Astrocyte (in vitro differentiated cells and primary cell): ENCODE data around the gene CCL23. TPM values are rescaled to one million over a fixed set of nuclear protein-coding genes. Genes with fewer than 3 reads are reported as not detected.

ENCODE experiments used
- DNase-seq: peaks from one replicate; pipeline ENCODE4 v3.0.0-alpha.2; 2010; ENCODE audit warnings: low read depth
- FAIRE-seq: peaks from 2 replicates; lab custom pipeline; 2011; peaks lifted over from hg19 to GRCh38; lab: Jason Lieb, UNC
- H2AFZ ChIP-seq: 2 replicates; pipeline ENCODE4 v1.6.0; 2012; ENCODE audit warnings: low read depth, low read length, inconsistent platforms
- H3K27ac ChIP-seq: 2 replicates; pipeline ENCODE4 v1.5.1; 2011; ENCODE audit warnings: low read depth, low read length, inconsistent platforms
- H3K27me3 ChIP-seq: 2 replicates; pipeline ENCODE4 v1.6.0; 2011; ENCODE audit warnings: low read length, inconsistent platforms; ENCODE audit not compliant: insufficient read depth
- H3K36me3 ChIP-seq: 2 replicates; pipeline ENCODE4 v1.5.1; 2011; ENCODE audit warnings: low read length, inconsistent platforms; ENCODE audit not compliant: insufficient read depth
- H3K4me1 ChIP-seq: 2 replicates; pipeline ENCODE4 v1.5.1; 2011; ENCODE audit warnings: low read length, inconsistent platforms; ENCODE audit not compliant: insufficient read depth
- H3K4me2 ChIP-seq: 2 replicates; pipeline ENCODE4 v1.6.0; 2012; ENCODE audit warnings: low read length, inconsistent platforms
- H3K4me3 ChIP-seq: 2 replicates; pipeline ENCODE4 v1.5.1; 2011; ENCODE audit warnings: low read depth, mild to moderate bottlenecking, low read length, inconsistent platforms; ENCODE audit not compliant: insufficient read depth
- H3K79me2 ChIP-seq: 2 replicates; pipeline ENCODE4 v1.6.0; 2012; ENCODE audit warnings: mild to moderate bottlenecking, low read length, inconsistent platforms; ENCODE audit not compliant: insufficient read depth
- H3K9ac ChIP-seq: 2 replicates; pipeline ENCODE4 v1.6.0; 2012; ENCODE audit warnings: mild to moderate bottlenecking, low read length, inconsistent platforms
- H3K9me3 ChIP-seq: 2 replicates; pipeline ENCODE4 v1.5.1; 2012; ENCODE audit warnings: low read depth, mild to moderate bottlenecking, low read length, inconsistent platforms; ENCODE audit not compliant: insufficient read depth
- H4K20me1 ChIP-seq: 2 replicates; pipeline ENCODE4 v1.6.0; 2012; ENCODE audit warnings: low read length, inconsistent platforms; ENCODE audit not compliant: insufficient read depth
- H3K27ac Mint-ChIP-seq: one replicate; pipeline ENCODE4 v1.8.0; 2021; ENCODE audit warnings: mild to moderate bottlenecking, mixed read lengths; ENCODE audit not compliant: unreplicated experiment
- H3K27me3 Mint-ChIP-seq: one replicate; pipeline ENCODE4 v1.8.0; 2021; ENCODE audit warnings: low read depth, mixed read lengths; ENCODE audit not compliant: unreplicated experiment
- H3K36me3 Mint-ChIP-seq: one replicate; pipeline ENCODE4 v1.8.0; 2021; ENCODE audit warnings: low read depth, mixed read lengths; ENCODE audit not compliant: unreplicated experiment
- H3K4me1 Mint-ChIP-seq: one replicate; pipeline ENCODE4 v1.8.0; 2021; ENCODE audit warnings: low read depth, mixed read lengths; ENCODE audit not compliant: unreplicated experiment
- H3K4me3 Mint-ChIP-seq: one replicate; pipeline ENCODE4 v1.8.0; 2021; ENCODE audit warnings: mild to moderate bottlenecking, moderate library complexity, mixed read lengths; ENCODE audit not compliant: unreplicated experiment
- H3K9me3 Mint-ChIP-seq: one replicate; pipeline ENCODE4 v1.8.0; 2021; ENCODE audit warnings: mild to moderate bottlenecking, mixed read lengths; ENCODE audit not compliant: unreplicated experiment
- EZH2 ChIP-seq: IDR thresholded peaks from 2 replicates; pipeline ENCODE4 v1.6.1; 2012; ENCODE audit warnings: mild to moderate bottlenecking, low read length, inconsistent platforms; ENCODE audit not compliant: insufficient read depth
- total RNA-seq: library from RNA; stranded (reverse); gene quantifications from 2 replicates; pipeline ENCODE4 v1.2.1, GENCODE V29; 2021
- TF ChIP-seq, protein P1 (sequence below): IDR thresholded peaks from 2 replicates; pipeline ENCODE4 v1.5.1; 2011; ENCODE audit warnings: low read depth, mild to moderate bottlenecking, inconsistent platforms, low read length, moderate library complexity; ENCODE audit not compliant: insufficient read depth

The CCL23 gene
- total RNA-seq, 1 donor from 2014 or later: not detected

DNA sequence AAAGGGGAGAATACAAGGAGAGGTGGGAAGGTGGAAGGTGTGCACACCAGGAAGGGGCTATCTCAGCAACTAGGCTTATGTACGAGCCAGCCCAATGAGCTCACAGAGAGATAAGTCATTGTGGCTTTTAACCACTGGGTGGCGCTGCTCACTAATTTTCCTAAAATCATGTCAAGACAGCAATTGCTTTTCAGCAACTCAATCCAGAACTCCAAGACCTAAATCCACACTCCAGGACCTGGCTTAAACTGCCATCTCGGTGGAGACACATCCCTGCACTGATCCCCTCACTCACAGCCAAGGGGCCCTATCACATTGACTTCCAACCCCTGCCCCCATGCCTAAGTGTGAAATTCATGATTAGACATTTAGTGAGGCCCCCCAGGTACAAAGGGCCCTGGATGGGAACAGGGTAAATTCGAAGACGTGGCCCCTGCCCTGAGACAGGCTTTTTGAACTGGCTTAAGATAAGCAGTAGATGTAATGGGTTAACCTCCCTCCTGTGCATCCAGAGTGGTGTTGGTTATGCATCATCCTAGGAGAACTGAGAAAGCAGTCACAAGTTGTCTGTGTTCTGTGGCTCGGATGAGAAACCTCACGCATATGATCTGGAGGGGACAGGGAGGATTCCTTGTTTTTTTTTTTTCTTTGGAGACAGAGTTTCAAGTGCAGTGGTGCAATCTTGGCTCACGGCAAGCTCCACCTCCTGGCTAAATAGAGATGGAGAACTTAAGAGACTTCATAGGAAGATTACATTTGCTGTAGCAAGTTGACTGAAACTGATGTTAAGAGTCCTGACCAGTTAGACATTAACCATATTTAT lies 48.0 kb downstream of the CCL23 start:
- Mint-ChIP-seq H3K9me3 (no peaks in the 10 kb centered on the region), H3K36me3 (no peaks in the 10 kb centered on the region), H3K4me1 (peaks cover 8% of the 10 kb centered on the region), H3K27me3 (peaks cover 10% of the 10 kb centered on the region), H3K4me3 (no peak overlapping the region), H3K27ac (no peak overlapping the region)
- Histone ChIP-seq H3K4me1 (no peaks in the 10 kb centered on the region), H3K79me2 (no peaks in the 10 kb centered on the region), H3K4me3 (no peak overlapping the region), H3K27ac (no peak overlapping the region), H3K36me3 (no peaks in the 10 kb centered on the region), H3K9ac (no peak overlapping the region), H4K20me1 (no peaks in the 10 kb centered on the region), H3K9me3 (no peaks in the 10 kb centered on the region), H3K27me3 (peaks cover 3% of the 10 kb centered on the region), H2AFZ (no peak overlapping the region), H3K4me2 (no peak overlapping the region)
- FAIRE-seq (no peak), DNase-seq (peak; percentile 34)
- TF ChIP-seq, protein P1, sequence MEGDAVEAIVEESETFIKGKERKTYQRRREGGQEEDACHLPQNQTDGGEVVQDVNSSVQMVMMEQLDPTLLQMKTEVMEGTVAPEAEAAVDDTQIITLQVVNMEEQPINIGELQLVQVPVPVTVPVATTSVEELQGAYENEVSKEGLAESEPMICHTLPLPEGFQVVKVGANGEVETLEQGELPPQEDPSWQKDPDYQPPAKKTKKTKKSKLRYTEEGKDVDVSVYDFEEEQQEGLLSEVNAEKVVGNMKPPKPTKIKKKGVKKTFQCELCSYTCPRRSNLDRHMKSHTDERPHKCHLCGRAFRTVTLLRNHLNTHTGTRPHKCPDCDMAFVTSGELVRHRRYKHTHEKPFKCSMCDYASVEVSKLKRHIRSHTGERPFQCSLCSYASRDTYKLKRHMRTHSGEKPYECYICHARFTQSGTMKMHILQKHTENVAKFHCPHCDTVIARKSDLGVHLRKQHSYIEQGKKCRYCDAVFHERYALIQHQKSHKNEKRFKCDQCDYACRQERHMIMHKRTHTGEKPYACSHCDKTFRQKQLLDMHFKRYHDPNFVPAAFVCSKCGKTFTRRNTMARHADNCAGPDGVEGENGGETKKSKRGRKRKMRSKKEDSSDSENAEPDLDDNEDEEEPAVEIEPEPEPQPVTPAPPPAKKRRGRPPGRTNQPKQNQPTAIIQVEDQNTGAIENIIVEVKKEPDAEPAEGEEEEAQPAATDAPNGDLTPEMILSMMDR: peak; percentile 86
- TF ChIP-seq EZH2: no peak

DNA sequence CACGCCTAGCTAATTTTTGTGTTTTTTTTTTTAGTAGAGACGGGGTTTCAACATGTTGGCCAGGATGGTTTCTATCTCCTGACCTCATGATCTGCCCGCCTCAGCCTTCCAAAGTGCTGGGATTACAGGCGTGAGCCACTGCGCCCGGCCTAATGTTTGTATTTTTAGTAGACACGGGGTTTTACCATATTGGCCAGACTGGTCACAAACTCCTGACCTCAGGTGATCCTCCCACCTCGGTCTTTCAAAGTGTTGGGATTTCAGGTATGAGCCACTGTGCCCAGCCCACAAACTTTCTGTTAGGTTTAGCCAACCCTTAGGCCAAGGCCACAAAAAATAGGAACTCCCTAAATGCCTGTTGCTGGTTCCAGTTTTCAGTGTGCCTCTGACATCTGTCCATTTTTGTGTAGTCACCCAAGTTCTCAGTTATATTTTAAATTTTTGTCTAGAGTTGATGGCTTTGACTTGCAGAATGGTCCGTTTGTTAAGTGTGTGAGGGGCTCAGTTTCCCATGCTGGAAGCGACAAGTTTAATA lies 49.2 kb downstream of the CCL23 start:
- FAIRE-seq (no peak), DNase-seq (no peak)
- Histone ChIP-seq H3K4me2 (no peak overlapping the region), H3K4me3 (no peak overlapping the region), H4K20me1 (no peaks in the 10 kb centered on the region), H2AFZ (no peak overlapping the region), H3K27ac (no peak overlapping the region), H3K27me3 (peaks cover 3% of the 10 kb centered on the region), H3K79me2 (no peaks in the 10 kb centered on the region), H3K4me1 (no peaks in the 10 kb centered on the region), H3K36me3 (no peaks in the 10 kb centered on the region), H3K9me3 (no peaks in the 10 kb centered on the region), H3K9ac (no peak overlapping the region)
- Mint-ChIP-seq H3K4me3 (no peak overlapping the region), H3K9me3 (no peaks in the 10 kb centered on the region), H3K27ac (no peak overlapping the region), H3K4me1 (peaks cover 2% of the 10 kb centered on the region), H3K36me3 (no peaks in the 10 kb centered on the region), H3K27me3 (peaks cover 12% of the 10 kb centered on the region)
- TF ChIP-seq, protein P1: no peak
- TF ChIP-seq EZH2: no peak

DNA sequence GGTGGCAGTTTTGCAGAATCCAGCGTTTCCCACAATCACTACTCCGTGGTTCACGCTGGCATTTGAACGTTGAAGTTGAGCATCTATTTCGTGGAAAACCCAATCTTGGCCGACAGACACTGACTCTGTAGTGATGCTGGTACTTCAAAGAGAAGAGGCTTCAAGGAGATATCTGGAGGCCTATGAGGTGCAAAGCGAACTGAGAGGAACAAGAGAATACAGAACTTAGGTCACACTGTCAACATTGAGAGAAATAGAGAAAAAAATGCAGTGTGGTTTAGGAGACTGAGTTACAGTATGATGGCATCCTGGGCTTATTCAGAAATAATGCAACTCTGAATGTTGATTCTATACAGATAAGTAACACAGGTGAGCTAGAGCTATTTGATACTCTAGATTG lies 52.5 kb downstream of the CCL23 start:
- no peaks in the 10 kb centered on the region for H3K79me2 ChIP-seq
- H3K27ac ChIP-seq: no peak overlapping the region
- Mint-ChIP-seq H3K4me3 (no peak overlapping the region), H3K36me3 (no peaks in the 10 kb centered on the region), H3K9me3 (no peaks in the 10 kb centered on the region), H3K27ac (no peak overlapping the region), H3K4me1 (no peaks in the 10 kb centered on the region), H3K27me3 (peaks cover 6% of the 10 kb centered on the region)
- no peak overlapping the region for H3K9ac ChIP-seq
- DNase-seq: no peak
- no peak overlapping the region for H3K4me2 ChIP-seq
- H3K9me3 ChIP-seq: no peaks in the 10 kb centered on the region
- FAIRE-seq: no peak
- TF ChIP-seq, protein P1: no peak
- TF ChIP-seq EZH2: no peak
- no peak overlapping the region for H3K4me3 ChIP-seq
- H3K4me1 ChIP-seq: no peaks in the 10 kb centered on the region
- no peaks in the 10 kb centered on the region for H4K20me1 ChIP-seq
- H2AFZ ChIP-seq: no peak overlapping the region
- H3K36me3 ChIP-seq: no peaks in the 10 kb centered on the region
- H3K27me3 ChIP-seq: peaks cover 3% of the 10 kb centered on the region
